ENCODE results near the gene CDKAL1.
"Not testable (repeated sequence)": the region's sequence is repeated elsewhere in the genome, so short reads cannot be mapped to it uniquely, and the experiment has no call there.

Gene CDKAL1

DNA sequence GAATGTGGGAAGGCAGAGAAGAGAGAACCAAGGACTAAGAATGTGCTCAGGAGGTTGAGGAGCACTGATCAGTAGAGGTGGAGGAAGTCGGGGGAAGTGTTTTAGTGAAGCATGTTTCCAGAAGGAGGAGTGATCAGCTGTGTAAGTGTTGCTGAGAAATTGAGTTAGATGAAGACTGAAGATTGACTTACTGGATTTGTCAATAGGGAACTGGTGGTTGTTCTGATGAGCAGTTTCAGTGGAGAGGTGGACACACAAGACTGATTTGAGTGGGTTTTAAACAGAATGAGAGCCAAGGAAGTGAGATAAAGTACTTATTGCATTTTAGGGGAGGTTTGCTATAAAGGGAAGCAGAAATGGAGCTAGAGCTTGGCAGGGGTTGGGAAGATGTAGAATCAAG lies 182.6 kb downstream of the CDKAL1 start:
- TF ChIP-seq, protein P1, sequence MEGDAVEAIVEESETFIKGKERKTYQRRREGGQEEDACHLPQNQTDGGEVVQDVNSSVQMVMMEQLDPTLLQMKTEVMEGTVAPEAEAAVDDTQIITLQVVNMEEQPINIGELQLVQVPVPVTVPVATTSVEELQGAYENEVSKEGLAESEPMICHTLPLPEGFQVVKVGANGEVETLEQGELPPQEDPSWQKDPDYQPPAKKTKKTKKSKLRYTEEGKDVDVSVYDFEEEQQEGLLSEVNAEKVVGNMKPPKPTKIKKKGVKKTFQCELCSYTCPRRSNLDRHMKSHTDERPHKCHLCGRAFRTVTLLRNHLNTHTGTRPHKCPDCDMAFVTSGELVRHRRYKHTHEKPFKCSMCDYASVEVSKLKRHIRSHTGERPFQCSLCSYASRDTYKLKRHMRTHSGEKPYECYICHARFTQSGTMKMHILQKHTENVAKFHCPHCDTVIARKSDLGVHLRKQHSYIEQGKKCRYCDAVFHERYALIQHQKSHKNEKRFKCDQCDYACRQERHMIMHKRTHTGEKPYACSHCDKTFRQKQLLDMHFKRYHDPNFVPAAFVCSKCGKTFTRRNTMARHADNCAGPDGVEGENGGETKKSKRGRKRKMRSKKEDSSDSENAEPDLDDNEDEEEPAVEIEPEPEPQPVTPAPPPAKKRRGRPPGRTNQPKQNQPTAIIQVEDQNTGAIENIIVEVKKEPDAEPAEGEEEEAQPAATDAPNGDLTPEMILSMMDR (IDR thresholded peaks at IDR 0.05; ENCODE audit: borderline replicate concordance, insufficient read depth, low read depth, low read length), result no peak
- H3K4me3 ChIP-seq (ENCODE audit: low read depth, low read length), result no peak overlapping the region

DNA sequence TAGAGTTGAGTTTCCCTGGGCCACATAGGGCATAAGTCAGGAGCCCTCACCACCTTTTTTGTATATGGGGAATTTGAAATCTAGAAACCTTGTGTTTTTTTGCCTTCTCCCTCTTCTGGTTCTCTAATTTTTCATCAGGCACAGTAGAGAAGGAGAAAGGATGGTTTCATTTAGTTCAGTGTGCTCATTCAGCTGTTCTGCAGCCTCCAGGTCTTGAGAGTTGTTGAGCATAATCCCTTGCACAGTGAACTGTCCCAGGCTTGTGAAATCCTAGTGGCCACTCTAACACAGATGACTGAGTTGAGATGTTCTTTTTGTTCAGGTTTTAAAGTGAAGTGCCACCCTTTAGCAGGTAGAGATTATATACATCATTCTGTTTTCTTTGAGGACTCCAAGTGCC lies 183.5 kb downstream of the CDKAL1 start:
- no peak overlapping the region for H3K4me3 ChIP-seq (ENCODE audit: low read depth, low read length)
- TF ChIP-seq, protein P1 (IDR thresholded peaks at IDR 0.05; ENCODE audit: borderline replicate concordance, insufficient read depth, low read depth, low read length), result no peak

DNA sequence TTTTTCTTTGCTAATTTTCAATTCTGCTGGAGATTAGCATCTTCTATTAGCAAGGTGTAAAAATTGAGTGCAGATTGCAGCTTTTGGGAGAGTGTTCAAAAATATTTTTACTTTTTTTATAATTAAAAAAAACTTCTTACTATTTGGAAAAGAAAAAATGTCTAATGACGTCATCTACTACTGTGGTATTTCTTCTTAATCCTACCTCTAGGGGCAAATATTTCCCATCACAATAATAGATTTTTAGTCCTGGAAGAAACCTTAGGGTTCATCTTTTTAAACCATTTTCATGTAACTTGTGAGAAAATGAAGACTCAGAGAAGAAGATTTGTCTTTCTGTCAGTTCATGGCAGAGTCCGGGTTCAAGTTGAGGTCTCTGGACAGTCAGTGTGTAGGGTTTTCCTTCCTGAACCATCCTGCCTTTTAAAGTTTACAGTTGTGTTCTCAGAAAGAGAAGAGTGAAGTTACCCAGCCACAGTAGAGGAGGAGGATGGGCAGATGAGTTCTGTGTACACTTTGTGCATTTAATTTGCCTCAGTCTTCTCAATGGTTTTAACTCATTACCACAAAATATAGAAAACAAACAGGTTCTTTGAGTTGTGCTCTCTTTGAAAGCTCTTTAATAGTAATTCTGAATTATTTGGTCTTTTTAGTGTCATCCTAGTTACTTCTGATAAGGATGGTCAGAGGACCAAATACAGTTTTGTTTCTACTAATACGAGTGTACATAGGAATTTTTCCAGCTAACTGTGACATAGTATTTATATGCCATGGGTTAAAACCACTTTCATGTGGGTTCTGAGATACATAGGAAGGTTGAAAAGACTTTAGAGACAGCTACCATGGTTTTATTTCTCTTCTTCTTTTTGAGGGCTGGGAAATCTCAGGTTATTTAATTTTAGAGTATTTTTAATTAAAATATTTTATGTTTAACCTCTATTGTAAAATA lies 184.7 kb downstream of the CDKAL1 start:
- H3K4me3 ChIP-seq (ENCODE audit: low read depth, low read length), result no peak overlapping the region
- TF ChIP-seq, protein P1 (IDR thresholded peaks at IDR 0.05; ENCODE audit: borderline replicate concordance, insufficient read depth, low read depth, low read length), result no peak

DNA sequence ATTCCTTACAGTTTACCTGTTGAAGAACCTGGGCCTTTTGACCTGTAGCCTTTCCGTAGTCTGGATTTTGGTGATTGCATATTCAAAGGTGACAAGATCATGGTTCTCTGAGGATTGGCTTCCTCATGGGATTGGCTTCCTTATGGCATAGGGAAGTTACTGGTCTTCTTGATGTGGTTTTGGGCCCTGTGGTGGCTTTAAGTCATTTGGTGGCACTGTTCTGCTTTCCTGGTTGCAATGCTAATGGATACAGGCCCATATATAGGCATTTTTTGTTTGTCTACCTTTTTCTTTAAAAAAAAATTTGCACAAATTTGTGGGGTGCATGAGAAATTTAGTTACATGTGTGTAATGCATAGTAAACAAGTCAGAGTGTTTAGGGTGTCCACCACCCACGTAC lies 185.7 kb downstream of the CDKAL1 start:
- H3K4me3 ChIP-seq (ENCODE audit: low read depth, low read length), result no peak overlapping the region
- TF ChIP-seq, protein P1 (IDR thresholded peaks at IDR 0.05; ENCODE audit: borderline replicate concordance, insufficient read depth, low read depth, low read length), result no peak

DNA sequence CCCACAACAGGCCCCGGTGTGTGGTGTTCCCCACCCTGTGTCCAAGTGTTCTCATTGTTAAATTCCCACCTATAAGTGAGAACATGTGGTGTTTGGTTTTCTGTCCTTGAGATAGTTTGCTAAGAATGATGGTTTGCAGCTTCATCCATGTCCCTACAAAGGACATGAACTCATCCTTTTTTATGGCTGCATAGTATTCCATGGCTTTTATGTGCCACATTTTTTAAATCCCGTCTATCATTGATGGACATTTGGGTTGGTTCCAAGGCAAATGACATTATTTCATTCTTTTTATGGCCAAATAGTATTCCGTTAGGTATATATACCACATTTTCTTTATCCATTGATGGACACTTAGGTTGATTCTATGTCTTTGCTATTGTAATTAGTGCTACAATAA lies 186.9 kb downstream of the CDKAL1 start:
- H3K4me3 ChIP-seq (ENCODE audit: low read depth, low read length), result not testable (repeated sequence)

DNA sequence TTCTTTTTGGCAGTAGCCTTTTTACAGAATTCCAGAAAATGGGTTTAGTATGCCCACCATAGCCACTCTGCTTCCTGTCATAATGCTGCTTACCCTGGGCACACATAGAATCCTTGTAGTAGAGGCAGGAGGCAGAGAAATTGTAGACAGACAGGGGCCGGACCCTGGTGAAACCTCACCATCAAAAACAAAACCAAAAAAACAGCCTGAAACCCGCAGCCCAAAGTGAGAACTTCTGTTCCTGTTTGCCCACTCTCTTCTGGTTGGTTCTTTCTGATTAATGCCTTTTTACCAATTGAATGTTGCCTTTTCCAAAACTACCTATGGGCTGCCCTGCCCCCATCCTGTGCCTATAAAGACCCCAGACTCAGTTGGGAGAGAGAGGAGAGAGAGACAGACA lies 188.2 kb downstream of the CDKAL1 start:
- TF ChIP-seq, protein P1 (IDR thresholded peaks at IDR 0.05; ENCODE audit: borderline replicate concordance, insufficient read depth, low read depth, low read length), result no peak
- H3K4me3 ChIP-seq (ENCODE audit: low read depth, low read length), result no peak overlapping the region

DNA sequence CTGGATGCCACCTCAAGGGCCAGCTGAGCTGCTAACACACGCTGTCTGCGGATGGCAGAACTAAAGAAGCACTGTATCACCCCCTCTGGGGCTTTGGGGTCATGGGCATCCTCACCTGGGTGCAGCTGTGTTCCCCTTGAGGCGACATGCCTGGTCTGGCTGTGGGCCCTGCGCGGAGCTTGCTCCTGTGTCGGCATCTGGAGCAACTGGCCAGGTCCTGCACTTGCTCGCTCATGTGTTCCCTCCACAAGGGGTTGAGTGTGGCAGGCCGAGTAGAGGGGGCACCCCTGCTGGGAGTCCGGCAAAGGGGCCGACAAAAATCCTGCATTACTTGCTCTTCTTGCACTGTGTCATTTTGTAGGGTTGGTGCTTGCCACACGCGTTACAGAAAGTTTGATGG lies 189.0 kb downstream of the CDKAL1 start:
- no peak overlapping the region for H3K4me3 ChIP-seq (ENCODE audit: low read depth, low read length)
- TF ChIP-seq, protein P1 (IDR thresholded peaks at IDR 0.05; ENCODE audit: borderline replicate concordance, insufficient read depth, low read depth, low read length), result no peak
